ENCODE measurements around the gene NAA35.

- TF ChIP-seq, protein P1, sequence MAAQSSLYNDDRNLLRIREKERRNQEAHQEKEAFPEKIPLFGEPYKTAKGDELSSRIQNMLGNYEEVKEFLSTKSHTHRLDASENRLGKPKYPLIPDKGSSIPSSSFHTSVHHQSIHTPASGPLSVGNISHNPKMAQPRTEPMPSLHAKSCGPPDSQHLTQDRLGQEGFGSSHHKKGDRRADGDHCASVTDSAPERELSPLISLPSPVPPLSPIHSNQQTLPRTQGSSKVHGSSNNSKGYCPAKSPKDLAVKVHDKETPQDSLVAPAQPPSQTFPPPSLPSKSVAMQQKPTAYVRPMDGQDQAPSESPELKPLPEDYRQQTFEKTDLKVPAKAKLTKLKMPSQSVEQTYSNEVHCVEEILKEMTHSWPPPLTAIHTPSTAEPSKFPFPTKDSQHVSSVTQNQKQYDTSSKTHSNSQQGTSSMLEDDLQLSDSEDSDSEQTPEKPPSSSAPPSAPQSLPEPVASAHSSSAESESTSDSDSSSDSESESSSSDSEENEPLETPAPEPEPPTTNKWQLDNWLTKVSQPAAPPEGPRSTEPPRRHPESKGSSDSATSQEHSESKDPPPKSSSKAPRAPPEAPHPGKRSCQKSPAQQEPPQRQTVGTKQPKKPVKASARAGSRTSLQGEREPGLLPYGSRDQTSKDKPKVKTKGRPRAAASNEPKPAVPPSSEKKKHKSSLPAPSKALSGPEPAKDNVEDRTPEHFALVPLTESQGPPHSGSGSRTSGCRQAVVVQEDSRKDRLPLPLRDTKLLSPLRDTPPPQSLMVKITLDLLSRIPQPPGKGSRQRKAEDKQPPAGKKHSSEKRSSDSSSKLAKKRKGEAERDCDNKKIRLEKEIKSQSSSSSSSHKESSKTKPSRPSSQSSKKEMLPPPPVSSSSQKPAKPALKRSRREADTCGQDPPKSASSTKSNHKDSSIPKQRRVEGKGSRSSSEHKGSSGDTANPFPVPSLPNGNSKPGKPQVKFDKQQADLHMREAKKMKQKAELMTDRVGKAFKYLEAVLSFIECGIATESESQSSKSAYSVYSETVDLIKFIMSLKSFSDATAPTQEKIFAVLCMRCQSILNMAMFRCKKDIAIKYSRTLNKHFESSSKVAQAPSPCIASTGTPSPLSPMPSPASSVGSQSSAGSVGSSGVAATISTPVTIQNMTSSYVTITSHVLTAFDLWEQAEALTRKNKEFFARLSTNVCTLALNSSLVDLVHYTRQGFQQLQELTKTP (IDR thresholded peaks at IDR 0.05; ENCODE audit: low read depth in 1 of 2, partially characterized antibody in 2 of 2) = no peak
- TF ChIP-seq, protein P2, sequence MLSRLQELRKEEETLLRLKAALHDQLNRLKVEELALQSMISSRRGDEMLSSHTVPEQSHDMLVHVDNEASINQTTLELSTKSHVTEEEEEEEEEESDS (CRISPR knock-in tag; IDR thresholded peaks at IDR 0.05) = no peak
- TF ChIP-seq SRSF7 (optimal IDR thresholded peaks at IDR 0.05; ENCODE audit: low read depth, low read length) (no peak), NFYB (IDR thresholded peaks at IDR 0.05; ENCODE audit: extremely low read depth, insufficient read length) (no peak), ZNF561 (CRISPR knock-in tag; conservative IDR thresholded peaks at IDR 0.05) (no peak), NBN (IDR thresholded peaks at IDR 0.05; ENCODE audit: low read depth) (no peak)
- TF ChIP-seq, protein P3, sequence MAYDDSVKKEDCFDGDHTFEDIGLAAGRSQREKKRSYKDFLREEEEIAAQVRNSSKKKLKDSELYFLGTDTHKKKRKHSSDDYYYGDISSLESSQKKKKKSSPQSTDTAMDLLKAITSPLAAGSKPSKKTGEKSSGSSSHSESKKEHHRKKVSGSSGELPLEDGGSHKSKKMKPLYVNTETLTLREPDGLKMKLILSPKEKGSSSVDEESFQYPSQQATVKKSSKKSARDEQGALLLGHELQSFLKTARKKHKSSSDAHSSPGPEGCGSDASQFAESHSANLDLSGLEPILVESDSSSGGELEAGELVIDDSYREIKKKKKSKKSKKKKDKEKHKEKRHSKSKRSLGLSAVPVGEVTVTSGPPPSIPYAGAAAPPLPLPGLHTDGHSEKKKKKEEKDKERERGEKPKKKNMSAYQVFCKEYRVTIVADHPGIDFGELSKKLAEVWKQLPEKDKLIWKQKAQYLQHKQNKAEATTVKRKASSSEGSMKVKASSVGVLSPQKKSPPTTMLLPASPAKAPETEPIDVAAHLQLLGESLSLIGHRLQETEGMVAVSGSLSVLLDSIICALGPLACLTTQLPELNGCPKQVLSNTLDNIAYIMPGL (CRISPR knock-in tag; IDR thresholded peaks at IDR 0.05) = no peak
These were observed 36.0 kb upstream of the NAA35 start for GRCh38 chr9:85904975-85905374.
